Activated CD8-positive, alpha-beta memory T cell treated with anti-CD3 and anti-CD28 coated beads, Interleukin-2, amount 50 U/mL, for 4 hours (primary cell): ENCODE results near the gene SRGN.
"Not testable (repeated sequence)": the region's sequence is repeated elsewhere in the genome, so short reads cannot be mapped to it uniquely, and the experiment has no call there.

Source experiments
- DNase-seq: peaks from one replicate; pipeline ENCODE4 v3.0.0-alpha.2; 2020

Gene SRGN

GRCh38 chr10:69091143-69091651 lies 3.3 kb downstream of the SRGN start:
- DNase-seq = no peak

DNA sequence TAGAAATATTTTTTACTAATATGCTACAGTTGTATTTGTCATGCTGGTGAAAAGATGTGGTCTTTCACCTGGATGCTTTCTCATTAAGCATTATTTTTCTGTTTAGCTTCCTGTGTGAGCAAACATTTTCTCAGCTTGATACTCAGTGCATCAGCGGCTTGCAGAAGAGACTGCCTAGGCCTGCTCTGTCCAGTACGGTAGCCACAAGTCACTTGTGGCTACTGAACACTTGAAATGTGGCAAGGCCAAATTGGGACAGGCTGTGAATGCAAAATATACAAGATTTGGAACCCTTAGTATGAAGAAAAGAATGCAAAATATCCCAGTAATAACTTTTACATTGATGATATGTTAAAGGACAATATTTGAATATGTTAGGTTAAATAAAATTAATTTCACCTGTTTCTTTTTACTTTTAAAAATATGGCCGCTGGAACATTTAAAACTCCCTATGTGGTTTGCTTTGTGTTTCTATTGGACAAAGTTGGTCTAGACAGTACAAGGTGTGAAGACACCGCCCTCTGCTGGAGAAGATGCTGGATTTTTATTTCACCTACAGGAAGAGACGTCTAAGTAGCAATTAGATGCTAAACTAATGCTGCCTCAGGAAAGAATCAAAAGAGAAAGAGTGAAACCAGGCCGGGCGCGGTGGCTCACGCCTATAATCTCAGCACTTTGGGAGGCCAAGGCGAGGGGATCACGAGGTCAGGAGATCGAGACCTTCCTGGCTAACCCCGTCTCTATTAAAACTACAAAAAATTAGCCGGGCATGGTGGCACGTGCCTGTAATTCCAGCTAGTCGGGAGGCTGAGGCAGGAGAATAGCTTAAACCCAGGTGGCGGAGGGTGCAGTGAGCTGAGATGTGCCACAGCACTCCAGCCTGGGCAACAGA lies 5.3 kb downstream of the SRGN start:
- DNase-seq = peak; percentile 78

GRCh38 chr10:69093933-69094332 lies 6.0 kb downstream of the SRGN start:
- no peak for DNase-seq

DNA sequence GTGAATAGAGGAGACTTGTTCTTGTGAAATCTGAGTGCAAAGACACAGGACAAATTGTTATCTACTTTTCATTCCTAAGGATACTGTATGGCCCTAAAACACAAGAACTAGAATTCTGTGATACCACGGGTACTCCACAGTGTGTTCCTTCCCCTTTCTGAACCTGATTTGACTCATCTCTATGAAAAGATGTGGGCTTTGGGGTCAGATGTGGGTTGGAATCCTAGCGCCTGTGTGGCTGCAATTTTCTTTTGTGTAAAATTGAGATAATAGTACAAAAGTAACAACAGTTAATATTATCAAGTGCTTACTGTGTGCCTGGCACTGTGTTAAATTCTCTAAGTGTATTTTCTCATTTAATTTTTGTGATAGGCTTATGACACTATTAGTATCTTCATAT lies 8.1 kb downstream of the SRGN start:
- no peak for DNase-seq

- DNase-seq = no peak
These were observed 9.8 kb downstream of the SRGN start for GRCh38 chr10:69097729-69098128.

- no peak for DNase-seq
These were observed 12.4 kb downstream of the SRGN start for GRCh38 chr10:69100136-69100872.

GRCh38 chr10:69101451-69102095 lies 13.7 kb downstream of the SRGN start:
- peak; percentile 32 for DNase-seq

DNA sequence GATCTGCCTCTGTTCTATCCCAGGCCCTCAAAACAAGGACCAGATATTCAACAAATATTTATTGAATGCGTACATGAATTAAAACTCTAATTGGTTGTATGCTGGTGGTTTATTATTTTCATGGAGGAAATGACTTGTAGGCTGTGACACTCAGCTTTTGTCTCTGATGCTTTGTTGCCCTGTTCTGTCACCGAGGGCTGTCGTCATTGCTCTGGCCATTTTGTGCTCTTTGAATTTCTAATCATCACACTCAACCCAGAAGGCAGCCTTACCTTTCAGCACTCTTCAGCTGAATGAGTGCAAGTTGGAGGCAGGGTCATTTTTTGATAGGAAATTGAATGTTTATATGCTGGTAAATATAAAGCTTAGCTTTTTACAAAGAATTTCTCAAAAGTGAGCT lies 14.5 kb downstream of the SRGN start:
- no peak for DNase-seq

GRCh38 chr10:69103784-69104183 lies 15.9 kb downstream of the SRGN start:
- DNase-seq = no peak

GRCh38 chr10:69104994-69105790 lies 17.3 kb downstream of the SRGN start:
- no peak for DNase-seq

DNA sequence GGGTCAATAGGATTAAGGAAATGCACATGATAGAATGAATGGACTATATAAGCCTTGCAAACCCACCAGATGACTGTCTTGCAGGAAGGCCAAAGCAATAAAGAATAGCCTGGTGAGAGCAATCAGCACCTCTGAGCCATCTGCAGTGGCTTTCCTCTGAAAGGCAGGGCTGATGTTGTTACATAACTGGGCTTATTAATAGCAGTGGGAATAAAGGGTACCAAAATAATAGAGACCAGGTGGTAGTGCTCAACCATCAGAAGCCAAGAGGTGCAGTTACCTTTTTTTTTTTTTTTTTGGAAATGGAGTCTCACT lies 19.2 kb downstream of the SRGN start:
- no peak for DNase-seq

DNA sequence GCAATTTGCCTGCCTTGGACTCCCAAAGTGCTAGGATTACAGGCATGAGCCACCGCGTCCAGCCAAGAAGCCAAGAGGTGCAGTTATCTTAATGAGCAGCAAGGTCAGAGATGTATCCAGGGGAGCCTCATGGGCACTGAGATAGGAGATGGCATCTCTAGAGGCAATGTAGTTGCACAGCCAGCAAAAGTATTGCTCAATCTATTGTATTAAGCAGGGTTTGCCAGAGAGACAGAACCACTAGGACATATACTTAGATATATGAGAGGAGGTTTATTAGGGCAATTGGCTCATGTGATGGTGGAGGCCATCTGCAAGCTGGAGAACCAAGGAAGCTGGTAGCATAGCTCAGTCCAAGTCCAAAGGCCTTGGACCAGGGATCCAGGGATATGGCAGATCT lies 19.8 kb downstream of the SRGN start:
- no peak for DNase-seq

GRCh38 chr10:69119896-69120295 lies 32.0 kb downstream of the SRGN start:
- no peak for DNase-seq

DNA sequence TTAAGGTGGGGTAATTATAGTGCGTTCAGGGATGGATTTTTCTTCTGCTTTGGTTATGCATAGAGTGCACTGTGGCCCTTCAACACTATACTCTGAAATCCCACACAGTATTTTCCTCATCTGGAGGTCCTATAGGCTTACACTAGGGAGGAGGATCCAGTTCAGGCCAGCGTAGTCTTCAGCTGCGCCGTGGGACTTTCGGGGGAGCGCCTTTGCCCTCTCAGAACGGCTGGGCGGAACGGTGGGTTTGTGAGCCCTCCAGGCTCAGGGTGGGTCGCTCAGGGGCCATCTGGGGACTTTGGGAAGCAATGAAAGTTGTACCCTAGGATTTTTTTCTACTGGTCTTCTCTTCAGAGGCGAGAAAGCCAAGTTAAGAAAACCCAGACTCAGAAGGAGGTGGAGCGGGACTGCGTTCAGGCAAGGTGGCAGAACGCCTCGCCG lies 35.4 kb downstream of the SRGN start:
- DNase-seq = no peak

DNA sequence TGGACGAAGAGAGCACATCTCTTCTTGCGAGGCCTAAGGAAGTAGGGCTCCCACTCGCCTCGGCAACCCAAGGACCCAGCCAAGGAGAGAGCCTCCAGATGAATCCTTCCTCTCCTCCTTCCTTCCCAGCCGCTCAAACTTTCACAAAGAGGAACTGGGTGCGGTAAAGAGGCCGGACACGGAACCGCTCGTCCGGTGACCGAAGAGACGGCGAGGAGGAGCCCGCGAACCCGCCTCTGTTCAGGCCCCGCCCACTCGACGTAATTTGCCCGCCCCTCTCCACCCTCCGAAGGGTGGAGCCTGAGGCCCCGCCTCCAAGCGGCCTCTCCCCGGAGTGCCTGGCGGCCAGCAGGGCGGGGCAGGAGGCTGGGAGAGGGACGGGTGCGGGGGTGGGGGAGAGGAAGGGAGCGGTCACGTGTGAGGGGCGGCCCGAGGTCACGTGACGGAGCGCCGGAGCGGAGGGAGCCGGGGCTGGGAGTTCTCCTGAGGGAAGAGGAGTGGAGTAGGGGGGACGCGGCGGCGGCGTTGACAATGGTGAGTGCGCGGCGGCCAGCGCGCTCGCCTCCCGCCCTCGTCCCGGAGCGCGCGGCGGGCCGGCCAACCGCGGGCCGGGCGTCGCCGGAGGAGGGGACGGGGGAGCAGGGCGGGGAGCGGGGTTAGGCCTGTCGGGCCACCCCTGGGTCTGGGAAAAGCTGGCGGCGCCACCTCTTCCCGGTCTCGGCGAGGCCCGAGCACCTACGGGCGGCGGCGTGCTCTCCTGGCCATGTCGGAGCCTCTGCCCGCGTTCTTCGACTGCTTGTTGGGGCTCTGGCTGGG lies 36.1 kb downstream of the SRGN start, which contains the start of gene VPS26A:
Gene VPS26A, plus strand, starts transcription at position 432 of the 816 bp plus-strand sequence. Its CDS starts 100 bp downstream, at position 532.
- peak; percentile 99 for DNase-seq

DNA sequence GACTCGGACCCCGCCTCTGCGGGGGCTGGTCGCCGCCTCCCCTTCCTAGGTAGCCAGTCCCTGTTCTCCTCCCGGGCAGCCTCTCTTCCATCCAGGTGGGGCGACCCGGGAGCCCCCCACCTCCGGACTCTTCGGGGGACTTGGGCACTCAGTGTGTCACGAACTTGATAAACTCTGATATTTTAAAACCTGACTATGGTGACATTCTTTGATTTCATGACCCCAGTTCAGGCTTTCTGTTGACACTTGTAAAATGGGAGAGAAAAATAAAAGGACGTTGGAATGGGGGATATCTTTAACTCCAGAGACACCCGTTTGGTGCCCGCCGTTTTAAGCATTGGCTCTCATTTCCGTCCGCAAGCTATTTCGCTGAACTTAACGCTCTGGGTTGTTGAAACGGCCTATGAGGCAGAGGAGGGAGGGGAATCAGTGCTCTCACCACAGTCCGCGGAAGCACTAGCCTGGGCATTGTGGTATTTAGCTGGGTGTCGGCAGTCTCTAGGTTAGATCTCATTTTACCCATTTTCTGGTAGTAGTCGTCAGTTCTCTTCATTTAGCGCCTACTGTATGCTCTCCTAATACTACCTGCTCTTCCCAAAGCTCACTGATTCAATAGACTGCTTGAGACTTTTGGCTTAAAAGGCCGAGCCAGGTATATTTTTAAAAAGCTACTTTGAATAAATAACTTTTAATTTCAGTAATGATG lies 36.8 kb downstream of the SRGN start:
- peak; percentile 55 for DNase-seq

DNA sequence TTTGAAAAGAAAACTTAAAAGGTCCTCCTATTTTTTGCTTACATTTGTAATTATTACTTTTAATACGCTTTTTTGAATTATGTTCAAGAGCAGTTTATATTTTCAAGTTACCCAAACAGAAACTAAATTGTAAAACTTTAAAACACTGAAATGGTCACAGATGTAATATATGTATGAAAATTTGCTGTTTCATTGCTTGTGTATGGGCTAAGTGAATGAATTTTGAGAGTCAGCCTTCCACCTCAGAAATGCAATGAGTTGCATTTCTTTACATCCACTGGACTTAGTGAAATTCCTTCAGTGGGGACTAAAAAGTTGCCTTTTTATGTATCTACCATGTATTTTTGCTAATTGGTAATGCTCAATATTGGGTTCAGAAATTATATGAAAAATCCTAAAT lies 37.7 kb downstream of the SRGN start:
- no peak for DNase-seq

DNA sequence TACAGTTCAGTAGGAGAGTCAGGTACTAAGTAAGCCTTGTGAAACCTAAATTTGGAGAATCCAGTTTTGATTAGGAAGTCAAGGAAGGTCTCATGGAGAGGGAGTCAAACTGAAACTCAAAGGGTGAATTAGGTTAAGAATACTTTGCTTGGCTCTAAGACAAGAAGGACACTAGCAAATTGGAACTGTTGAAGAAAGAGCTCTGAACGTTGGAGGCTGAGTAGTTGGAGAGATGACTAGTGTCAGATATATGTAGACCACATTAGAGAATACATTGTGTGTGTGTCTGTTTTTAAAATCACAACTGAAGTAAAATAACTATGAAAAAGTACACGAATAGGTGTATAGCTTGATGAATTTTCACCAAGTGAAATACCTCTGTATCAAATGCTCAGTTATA lies 42.3 kb downstream of the SRGN start:
- no peak for DNase-seq

GRCh38 chr10:69139961-69140360 lies 52.1 kb downstream of the SRGN start:
- no peak for DNase-seq

DNA sequence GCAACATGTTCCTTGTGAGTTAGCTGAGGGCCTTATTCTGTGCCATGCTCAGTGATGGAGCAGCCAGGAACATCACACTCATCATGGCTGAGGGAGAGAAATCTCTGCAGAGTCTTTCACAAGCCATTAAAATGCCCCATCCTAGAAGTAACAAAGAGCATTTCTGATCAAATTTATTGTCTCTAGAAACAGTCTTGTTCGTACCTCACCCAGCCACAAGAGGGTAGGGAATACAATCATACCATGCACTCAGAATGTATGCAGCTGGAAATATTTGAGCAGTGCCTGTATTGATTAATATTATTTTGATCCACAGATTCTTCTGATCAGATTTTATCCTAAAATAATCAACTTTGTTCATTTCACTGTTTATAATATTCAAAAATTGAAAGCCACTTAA lies 53.4 kb downstream of the SRGN start:
- DNase-seq = no peak

DNA sequence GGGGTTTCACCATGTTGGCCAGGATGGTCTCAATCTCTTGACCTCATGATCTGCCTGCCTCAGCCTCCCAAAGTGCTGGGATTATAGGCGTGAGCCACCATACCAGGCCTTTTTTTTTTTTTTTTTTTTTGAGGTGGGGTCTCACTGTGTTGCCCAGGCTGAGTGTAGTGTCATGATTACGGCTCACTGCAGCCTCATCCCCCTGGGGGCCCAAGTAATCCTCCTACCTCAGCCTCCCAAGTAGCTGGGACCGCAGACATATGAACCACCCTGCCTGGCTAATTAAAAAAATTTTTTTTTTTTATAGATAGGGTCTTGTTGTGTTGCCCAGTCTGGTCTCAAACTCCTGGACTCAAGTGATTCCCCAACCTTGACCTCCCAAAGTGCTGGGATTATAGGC lies 54.2 kb downstream of the SRGN start:
- DNase-seq = not testable (repeated sequence)
